Activated T-helper 2 cell treated with anti-CD3 and anti-CD28 coated beads, Interferon-gamma antibody, Interleukin-2, Interleukin-4, amounts not matched to agents 10 μg/mL and 5 μg/mL and 100 μg/mL, durations not matched to agents 14 hours and 24 hours and 36 hours (primary cell): ENCODE data around the gene SNAI3. TPM values are rescaled to one million over a fixed set of nuclear protein-coding genes. Genes with fewer than 3 reads are reported as not detected.

Experiments used
- DNase-seq: peaks from one replicate; pipeline ENCODE4 v3.0.0; 2021; ENCODE audit warnings: low spot score
- H3K27ac Mint-ChIP-seq: one replicate; pipeline ENCODE4 v1.8.0; 2021; ENCODE audit warnings: mixed read lengths
- H3K27me3 Mint-ChIP-seq: one replicate; pipeline ENCODE4 v1.8.0; 2021; ENCODE audit warnings: low read depth, mixed read lengths
- H3K36me3 Mint-ChIP-seq: one replicate; pipeline ENCODE4 v1.8.0; 2021; ENCODE audit warnings: low read depth, mixed read lengths
- H3K4me1 Mint-ChIP-seq: one replicate; pipeline ENCODE4 v1.8.0; 2021; ENCODE audit warnings: low read depth, mixed read lengths
- H3K4me3 Mint-ChIP-seq: one replicate; pipeline ENCODE4 v1.8.0; 2021; ENCODE audit warnings: low read depth, mild to moderate bottlenecking, moderate library complexity, mixed read lengths
- H3K9me3 Mint-ChIP-seq: one replicate; pipeline ENCODE4 v1.8.0; 2021; ENCODE audit warnings: mixed read lengths
- intact Hi-C: fragments of 100-400 bp; cut with micrococcal nuclease; formaldehyde crosslinking; loops from one replicate; pipeline ENCODE4 v1.15.1; 2023
- total RNA-seq: library from RNA; stranded (reverse); gene quantifications from 2 replicates; pipeline ENCODE4 v1.2.3, GENCODE V29; 2022

Gene SNAI3
- total RNA-seq, 1 donor from 2014 or later, result 2.0 TPM

DNA sequence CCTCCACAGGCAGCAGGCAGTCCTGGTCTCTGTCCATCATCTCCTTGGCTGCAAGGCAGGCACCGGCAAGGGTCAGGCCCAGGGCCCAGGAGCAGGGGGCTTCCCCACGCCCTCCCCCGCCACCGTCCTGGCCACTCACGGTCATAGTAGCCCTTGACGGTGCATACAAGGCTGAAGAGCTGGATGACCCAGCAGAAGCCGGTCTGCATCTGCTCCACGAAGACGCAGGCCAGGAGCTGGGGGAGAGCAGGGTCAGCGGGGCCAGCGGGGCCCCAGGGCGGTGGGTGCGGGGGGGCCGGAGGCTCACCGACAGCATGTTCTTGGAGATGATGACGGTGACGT is 40.1 kb upstream of the SNAI3 start:
- Mint-ChIP-seq H3K27ac (no peak overlapping the region), H3K4me1 (no peaks in the 10 kb centered on the region), H3K36me3 (peaks cover 37% of the 10 kb centered on the region), H3K4me3 (no peak overlapping the region), H3K27me3 (no peaks in the 10 kb centered on the region), H3K9me3 (no peaks in the 10 kb centered on the region)
- DNase-seq, result no peak
- intact Hi-C loops, result no loop called here

GRCh38 chr16:88725609-88726407 is 39.5 kb upstream of the SNAI3 start:
- Mint-ChIP-seq H3K27me3 (no peaks in the 10 kb centered on the region), H3K36me3 (peaks cover 32% of the 10 kb centered on the region), H3K4me1 (no peaks in the 10 kb centered on the region), H3K9me3 (no peaks in the 10 kb centered on the region), H3K27ac (no peak overlapping the region), H3K4me3 (no peak overlapping the region)
- intact Hi-C loops, result no loop called here
- no peak for DNase-seq

- no peaks in the 10 kb centered on the region for H3K4me1 Mint-ChIP-seq
- no peak overlapping the region for H3K27ac Mint-ChIP-seq
Measured at GRCh38 chr16:88724855-88725555, 38.7 kb upstream of the SNAI3 start.

DNA sequence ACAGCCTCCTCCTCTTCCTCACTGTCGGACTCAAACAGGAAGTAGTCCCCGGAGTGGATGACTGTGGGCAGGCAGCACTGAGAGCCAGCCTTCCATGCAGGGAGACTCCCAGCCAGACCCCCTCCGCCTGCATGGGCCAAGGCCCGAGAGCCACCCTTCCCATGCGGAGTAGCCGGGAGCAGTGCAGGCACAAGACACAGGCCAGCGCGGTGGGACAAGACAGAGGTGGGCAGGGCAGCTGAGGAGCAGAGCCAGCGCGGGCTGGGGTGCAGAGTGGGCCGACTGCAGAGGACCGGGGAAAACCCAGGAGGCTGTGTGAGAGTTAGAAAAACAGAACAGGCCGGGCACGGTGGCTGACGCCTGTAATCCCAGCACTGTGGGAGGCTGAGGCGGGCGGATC is 37.6 kb upstream of the SNAI3 start:
- Mint-ChIP-seq H3K27ac (no peak overlapping the region), H3K4me3 (no peak overlapping the region), H3K27me3 (no peaks in the 10 kb centered on the region), H3K4me1 (no peaks in the 10 kb centered on the region), H3K9me3 (no peaks in the 10 kb centered on the region), H3K36me3 (peaks cover 42% of the 10 kb centered on the region)
- intact Hi-C loops, result no loop called here
- no peak for DNase-seq

More at GRCh38 chr16:88724855-88725555, 38.7 kb upstream of the SNAI3 start:
- intact Hi-C loops, result no loop called here
- H3K4me3 Mint-ChIP-seq, result no peak overlapping the region
- H3K27me3 Mint-ChIP-seq, result no peaks in the 10 kb centered on the region
- H3K36me3 Mint-ChIP-seq, result peaks cover 37% of the 10 kb centered on the region
- H3K9me3 Mint-ChIP-seq, result no peaks in the 10 kb centered on the region
- DNase-seq, result no peak

GRCh38 chr16:88723507-88723887 is 37.2 kb upstream of the SNAI3 start:
- Mint-ChIP-seq H3K4me1 (no peaks in the 10 kb centered on the region), H3K36me3 (peaks cover 45% of the 10 kb centered on the region), H3K27ac (no peak overlapping the region), H3K9me3 (no peaks in the 10 kb centered on the region), H3K27me3 (no peaks in the 10 kb centered on the region), H3K4me3 (no peak overlapping the region)
- intact Hi-C loops, result no loop called here
- DNase-seq, result no peak

DNA sequence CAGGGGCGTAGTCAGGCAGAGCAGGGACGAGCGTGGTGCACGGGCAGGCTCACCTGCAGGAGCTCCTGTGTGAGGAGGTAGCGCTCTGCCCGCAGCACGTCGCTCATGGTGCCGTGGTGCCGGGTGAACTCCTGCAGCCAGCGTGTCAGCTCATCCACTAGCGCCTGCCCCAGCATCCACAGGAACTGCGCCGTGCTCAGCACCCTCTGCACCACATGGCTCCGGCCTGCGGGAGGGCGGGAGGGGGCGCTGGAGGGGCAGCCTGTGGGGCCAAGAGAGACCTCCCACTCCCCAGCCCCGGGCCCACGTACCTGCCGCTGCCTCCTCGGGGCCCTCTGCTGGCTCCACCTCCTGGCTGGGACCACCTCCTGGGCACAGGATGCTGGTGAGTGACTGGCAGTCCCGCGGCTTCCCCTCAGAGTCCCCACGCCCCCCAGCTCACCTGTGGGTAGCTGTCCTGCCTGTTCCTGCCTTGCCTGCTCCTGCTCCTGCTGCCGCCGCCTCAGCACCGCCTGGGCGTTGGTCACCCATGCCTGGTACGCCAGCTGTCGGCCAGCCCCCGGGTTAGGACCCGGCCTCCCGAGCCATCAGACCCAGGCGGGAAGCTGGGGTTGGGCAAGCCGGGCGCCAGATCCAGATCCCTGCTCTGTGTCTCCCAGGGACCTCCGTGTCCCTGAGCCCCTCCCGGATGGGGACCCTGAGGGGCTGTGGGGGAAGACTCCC is 36.6 kb upstream of the SNAI3 start:
- Mint-ChIP-seq H3K27ac (no peak overlapping the region), H3K9me3 (no peaks in the 10 kb centered on the region), H3K4me1 (no peaks in the 10 kb centered on the region), H3K27me3 (no peaks in the 10 kb centered on the region), H3K36me3 (peaks cover 50% of the 10 kb centered on the region), H3K4me3 (no peak overlapping the region)
- no peak for DNase-seq
- intact Hi-C loops, result no loop called here

GRCh38 chr16:88721815-88722755 is 35.8 kb upstream of the SNAI3 start:
- H3K27ac Mint-ChIP-seq, result no peak overlapping the region
- peaks cover 54% of the 10 kb centered on the region for H3K36me3 Mint-ChIP-seq
- no peak overlapping the region for H3K4me3 Mint-ChIP-seq
- intact Hi-C loops, result no loop called here
- no peaks in the 10 kb centered on the region for H3K4me1 Mint-ChIP-seq
- DNase-seq, result no peak
- no peaks in the 10 kb centered on the region for H3K9me3 Mint-ChIP-seq
- H3K27me3 Mint-ChIP-seq, result no peaks in the 10 kb centered on the region

DNA sequence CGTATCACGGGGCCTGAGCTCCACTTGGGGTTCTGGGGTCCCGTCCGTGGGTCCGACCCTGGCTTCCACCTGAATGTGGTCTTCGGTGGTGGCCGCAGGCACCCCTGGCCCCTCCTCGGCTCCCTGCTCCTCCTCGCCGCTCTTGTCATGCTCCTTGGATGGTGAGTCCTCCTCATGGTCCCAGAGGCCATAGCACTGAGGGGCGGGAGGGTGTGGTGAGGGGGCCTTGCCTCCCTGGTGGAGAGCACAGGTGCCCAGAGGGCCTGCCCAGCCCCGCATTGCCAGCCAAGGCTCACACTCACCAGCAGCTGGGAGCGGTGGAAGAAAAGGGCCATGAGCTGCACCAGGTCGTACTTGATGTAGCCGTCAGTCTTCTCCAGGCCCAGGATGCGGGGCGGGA is 34.9 kb upstream of the SNAI3 start:
- H3K4me3 Mint-ChIP-seq, result no peak overlapping the region
- no peaks in the 10 kb centered on the region for H3K27me3 Mint-ChIP-seq
- H3K36me3 Mint-ChIP-seq, result peaks cover 53% of the 10 kb centered on the region
- no peak for DNase-seq
- intact Hi-C loops, result no loop called here
- H3K27ac Mint-ChIP-seq, result no peak overlapping the region
- no peaks in the 10 kb centered on the region for H3K4me1 Mint-ChIP-seq
- H3K9me3 Mint-ChIP-seq, result no peaks in the 10 kb centered on the region

- no peak overlapping the region for H3K27ac Mint-ChIP-seq
- intact Hi-C loops, result no loop called here
- no peaks in the 10 kb centered on the region for H3K4me1 Mint-ChIP-seq
- H3K27me3 Mint-ChIP-seq, result no peaks in the 10 kb centered on the region
- no peak for DNase-seq
- H3K9me3 Mint-ChIP-seq, result no peaks in the 10 kb centered on the region
- no peak overlapping the region for H3K4me3 Mint-ChIP-seq
- H3K36me3 Mint-ChIP-seq, result peaks cover 51% of the 10 kb centered on the region
Measured at GRCh38 chr16:88720396-88720970, 34.2 kb upstream of the SNAI3 start.

- Mint-ChIP-seq H3K4me1 (no peaks in the 10 kb centered on the region), H3K4me3 (no peak overlapping the region), H3K27ac (no peak overlapping the region), H3K27me3 (no peaks in the 10 kb centered on the region), H3K36me3 (peaks cover 48% of the 10 kb centered on the region), H3K9me3 (no peaks in the 10 kb centered on the region)
- no peak for DNase-seq
- intact Hi-C loops, result no loop called here
Measured at GRCh38 chr16:88719933-88720296, 33.6 kb upstream of the SNAI3 start.

DNA sequence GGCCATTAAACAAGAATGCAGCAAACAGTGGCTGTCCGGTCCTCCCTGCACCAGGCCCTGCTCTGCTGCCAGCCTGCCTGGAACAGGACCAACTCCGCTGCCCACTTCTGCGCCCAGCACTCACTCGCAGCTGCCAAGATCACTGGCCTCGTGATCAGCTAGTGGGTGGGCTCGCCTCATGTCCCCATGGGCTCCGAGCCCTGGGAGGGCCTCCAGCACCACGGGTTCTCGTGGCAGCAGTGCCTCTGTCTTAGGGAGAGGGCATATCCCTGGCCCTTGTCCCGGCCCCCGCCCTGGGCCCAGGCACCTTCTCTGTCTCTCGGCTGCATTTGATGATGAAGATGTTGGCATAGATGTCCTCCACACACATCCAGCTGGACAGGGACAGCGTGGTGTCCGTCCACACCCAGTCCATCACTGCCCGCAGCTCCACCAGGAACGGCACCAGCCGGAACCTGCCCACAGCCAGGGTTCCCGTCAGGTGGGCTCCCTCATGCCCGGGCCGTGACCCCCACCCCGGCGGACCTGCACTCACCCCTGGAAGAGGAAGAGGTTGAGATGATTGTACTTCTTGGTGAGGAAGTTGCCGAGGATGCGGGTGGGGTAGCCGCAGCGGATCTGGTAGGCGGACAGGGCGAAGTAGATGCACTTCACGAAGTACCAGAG is 33.1 kb upstream of the SNAI3 start:
- Mint-ChIP-seq H3K4me3 (no peak overlapping the region), H3K9me3 (no peaks in the 10 kb centered on the region), H3K4me1 (no peaks in the 10 kb centered on the region), H3K27me3 (no peaks in the 10 kb centered on the region), H3K36me3 (peaks cover 43% of the 10 kb centered on the region), H3K27ac (no peak overlapping the region)
- no peak for DNase-seq
- intact Hi-C loops, result no loop called here

DNA sequence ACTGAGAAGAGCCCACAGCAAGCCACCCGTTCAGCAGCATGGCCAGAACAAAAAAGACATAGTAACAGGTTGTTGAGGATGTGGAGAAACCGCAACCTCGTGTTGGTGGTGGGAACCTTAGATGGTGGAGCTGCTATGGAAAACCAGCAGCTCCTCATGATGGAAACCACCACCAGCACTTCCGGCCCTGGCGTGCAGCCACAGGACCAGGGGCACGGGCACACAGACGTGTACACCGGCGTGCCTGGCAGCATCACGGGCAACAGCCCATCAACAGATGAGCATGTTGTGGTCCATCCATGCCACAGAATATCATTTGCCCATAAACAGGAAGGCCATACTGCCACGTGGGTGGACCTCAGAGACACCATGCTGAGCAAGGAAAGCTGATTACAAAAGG is 31.9 kb upstream of the SNAI3 start:
- H3K4me1 Mint-ChIP-seq, result no peaks in the 10 kb centered on the region
- H3K9me3 Mint-ChIP-seq, result no peaks in the 10 kb centered on the region
- H3K27me3 Mint-ChIP-seq, result no peaks in the 10 kb centered on the region
- H3K36me3 Mint-ChIP-seq, result peaks cover 40% of the 10 kb centered on the region
- H3K27ac Mint-ChIP-seq, result no peak overlapping the region
- DNase-seq, result no peak
- no peak overlapping the region for H3K4me3 Mint-ChIP-seq
- intact Hi-C loops, result no loop called here
